Measurements from ENCODE around the gene TUBA1A.
"Not testable (repeated sequence)": the region's sequence is repeated elsewhere in the genome, so short reads cannot be mapped to it uniquely, and the experiment has no call there.

TUBA1A gene

DNA sequence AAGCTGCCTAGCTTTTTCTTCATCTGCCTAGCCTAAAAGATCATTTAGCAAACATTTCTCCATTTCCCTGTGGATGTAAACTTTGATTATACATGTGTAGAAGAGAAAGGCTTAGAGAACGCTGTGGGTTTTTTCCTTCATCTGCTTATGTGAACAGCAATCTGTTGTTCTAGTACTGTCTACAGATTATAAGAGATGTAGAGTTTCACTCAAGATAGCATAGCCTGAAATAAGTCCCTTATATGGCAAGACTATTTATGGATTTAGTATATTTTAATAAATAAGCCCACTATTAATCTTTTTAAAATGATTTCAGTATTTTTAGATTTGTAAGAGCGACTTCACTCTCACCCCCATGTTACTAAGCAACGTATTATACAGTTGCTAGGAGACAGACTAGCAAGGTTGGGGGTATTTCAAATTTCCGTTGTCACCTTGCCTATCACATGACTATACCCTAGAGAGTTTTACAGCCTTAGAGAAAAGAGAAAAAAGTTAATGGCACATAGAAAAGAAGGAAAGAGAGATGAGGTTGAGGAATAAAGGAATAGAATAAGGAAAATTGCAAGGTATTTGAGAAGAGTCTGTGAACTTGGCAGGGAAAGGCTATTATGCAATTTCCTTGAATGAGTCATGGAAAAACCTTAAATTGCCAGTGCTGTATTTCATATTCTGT lies 12.2 kb upstream of the TUBA1A start:
- DNase-seq = peak; percentile 48

DNA sequence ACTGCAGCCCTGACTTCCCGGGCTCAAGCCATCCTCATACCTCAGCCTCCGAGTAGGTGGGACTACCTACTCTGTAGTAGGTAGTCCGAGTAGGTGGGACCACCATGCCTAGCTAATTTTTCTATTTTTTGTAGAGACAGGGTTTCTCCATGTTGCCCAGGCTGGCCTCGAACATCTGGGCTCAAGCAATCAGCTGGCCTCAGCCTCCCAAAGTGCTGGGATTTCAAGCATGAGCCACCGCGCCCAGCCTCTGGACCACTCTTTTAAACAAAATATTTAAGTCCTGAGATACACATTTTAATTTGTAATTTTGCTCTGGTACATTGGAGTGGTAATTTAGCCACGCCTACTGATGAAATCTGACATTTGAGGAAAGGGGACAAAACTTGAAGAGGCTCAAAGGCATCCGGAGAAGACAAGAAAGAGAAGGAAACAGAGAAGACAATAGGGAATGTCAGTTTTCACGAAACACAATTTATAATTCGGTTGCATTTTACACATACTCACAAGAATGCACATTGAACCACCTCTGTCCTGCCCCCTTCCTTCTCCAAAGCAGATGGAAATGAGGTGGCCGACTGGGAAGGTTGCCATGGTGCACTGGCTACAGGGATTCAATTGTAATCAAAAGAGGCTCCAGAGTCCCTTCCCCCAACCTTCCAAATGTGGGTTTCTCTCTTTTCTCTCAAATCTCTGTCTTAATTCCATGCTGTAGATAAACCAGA lies 9.7 kb upstream of the TUBA1A start:
- peak; percentile 60 for DNase-seq

DNA sequence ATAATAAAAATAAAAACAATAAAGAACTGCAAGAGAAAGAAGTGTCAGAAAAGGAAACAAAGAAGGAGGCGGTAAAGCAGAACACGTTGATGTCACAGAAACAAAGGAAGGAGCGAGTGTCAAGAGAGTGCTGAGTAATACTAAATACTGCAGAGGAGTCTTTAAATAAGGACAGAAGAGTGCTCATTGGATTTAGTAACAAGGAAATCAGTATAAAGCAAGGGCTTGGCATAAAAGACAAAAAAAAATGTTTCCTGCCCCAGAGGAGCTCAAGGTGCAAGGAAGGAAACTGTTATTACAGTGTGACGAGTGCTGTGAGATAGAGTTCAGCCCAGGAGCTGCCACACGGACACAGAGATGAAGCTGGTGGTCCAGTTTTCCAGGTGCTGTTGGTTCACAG lies 8.4 kb upstream of the TUBA1A start:
- no peak for DNase-seq

DNA sequence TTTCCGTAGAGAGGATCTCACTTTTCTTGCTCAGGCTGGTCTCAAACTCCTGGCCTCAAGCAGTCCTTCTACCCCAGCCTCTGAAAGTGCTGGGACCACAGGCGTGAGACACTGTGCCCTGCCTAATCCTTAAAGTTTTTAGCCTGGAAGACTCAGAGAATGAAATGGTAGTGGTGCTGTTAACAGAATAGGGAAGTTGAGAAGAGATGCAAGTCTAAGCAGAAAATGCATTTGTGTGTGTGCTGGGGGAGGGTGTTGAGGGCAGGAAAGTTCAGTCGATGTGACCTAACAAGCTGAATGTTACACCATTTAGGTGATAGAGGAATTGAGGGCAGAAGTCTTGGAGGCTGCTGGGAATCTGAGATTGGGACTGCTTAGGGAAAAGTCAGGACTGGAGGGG lies 6.9 kb upstream of the TUBA1A start:
- no peak for DNase-seq

DNA sequence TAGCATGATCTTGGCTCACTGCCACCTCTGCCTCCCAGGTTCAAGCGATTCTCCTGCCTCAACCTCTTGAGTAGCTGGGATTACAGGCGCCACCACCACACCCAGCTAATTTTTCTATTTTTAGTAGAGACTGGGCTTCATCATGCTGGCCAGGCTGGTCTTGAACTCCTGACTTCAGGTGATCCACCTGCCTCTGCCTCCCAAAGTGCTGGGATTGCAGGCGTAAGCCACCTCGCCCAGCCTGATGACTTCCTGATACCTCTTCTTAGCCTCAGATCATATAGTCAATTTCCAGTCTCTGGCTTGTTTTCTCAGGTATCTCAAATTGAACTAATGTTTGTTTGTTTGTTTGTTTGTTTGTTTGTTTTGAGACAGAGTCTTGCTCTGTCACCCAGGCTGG lies 4.9 kb upstream of the TUBA1A start:
- not testable (repeated sequence) for DNase-seq

DNA sequence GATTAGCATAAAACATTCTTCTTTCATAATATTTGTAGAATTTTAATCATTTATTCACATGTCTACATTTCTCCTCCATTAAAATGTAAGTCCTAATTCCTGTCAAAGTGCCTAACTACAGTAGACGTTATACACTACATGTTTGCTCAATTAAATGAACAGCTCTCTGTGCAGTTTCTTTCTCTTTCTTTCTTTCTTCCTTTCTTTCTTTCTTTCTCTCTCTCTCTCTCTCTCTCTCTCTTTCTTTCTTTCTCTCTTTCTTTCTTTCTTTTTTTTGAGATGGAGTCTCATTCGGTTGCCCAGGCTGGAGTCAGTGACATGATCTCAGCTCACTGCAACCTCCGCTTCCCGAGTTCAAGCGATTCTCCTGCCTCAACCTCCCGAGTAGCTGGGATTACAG lies 2.6 kb upstream of the TUBA1A start:
- not testable (repeated sequence) for DNase-seq

DNA sequence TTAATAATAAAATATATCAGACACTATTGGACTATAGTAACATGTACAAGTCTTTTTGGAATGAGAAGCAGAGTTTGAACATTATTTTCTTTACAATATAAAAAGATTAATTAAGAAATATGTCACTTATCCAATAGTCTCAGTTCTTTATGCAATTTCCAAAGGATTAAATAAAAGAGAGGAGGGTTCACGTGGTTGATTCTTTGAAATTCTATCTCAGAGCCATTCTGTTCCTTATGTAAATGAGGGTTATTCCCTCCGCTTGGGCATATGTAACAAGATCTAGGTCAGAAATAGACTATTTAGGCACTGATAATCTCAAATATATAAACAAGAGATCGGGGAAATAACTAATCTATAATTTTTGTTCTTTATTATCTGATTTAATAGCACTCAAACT lies 2.1 kb upstream of the TUBA1A start:
- no peak for DNase-seq

DNA sequence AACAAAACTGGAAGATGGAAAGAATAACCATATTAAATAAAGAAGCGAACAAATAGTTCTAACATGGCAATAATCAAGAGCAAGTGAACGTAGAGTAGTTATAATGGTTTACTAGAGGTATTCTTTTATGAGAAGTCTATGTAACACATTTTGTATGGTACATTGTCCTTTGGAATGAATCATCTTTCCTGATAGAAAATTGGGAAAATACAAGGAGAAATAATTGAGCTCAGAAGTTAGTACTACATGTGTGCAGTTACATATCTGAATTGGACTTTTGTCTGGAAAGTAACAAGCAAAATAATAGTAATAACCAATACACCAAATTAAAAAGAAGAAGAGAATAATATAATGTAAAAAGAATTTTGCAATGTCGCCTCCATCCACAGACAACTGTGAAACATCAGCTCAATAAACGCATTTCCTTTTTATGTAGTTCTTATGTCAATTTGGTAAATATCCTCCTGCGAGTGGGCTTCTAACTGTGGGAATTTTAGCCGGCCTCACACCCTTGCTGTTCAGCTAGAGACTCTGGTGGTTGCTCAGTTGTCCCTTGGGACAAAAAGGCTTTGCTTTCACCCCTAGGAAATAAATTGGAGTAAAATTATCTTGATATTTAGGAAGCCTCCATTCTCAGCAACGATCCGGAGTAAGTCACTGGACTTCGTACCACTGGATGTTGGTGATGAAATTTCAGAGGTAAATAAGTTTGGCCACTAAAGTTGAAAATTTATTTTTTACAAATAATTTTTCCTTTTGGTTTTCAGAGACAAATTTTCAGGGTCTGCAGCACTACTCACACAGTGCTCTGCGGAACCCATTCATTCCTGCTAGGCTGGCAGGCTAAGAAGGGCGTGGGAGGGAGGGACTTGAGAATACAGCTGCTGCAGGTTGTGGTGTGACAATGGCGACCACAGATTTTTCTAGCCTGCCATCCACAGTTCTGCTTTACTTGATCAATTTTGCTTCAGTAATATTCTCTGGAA lies 1.1 kb upstream of the TUBA1A start:
- no peak for DNase-seq

DNA sequence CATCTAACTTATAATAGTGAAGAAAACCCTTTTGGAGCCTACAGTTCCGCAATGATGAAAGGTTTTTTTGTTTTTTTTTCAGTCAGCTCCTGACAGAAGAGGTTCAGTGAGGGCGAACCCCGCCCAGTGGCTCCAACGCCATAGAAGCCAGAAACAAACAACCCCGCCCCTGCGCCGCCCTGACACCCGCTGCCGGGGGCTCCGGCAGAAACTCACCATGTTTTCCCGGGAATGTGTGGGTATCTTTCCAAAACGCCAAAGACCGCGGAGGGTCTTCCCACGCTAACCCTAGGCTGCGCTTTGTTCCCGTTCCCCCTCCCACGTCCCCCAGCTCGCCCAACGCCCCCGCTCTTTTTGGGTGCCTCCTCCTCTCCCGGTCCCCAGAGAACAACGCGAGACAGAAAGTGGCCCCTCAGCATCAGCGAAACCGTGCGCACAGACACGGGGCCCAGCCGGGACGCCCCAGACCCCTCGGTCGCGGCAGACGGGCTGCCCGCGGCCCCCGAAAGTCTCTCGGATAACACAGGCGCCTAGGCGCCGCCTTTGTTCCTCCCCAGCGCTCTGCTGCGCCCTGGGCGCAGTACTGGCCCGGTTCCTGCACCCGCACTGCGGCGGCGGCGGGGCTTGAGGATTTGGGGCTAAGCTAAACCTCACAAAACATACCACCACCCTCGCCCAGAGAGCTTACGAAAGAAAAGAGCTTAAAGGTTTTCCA lies 522 bp downstream of the TUBA1A start:
- no peak for DNase-seq

DNA sequence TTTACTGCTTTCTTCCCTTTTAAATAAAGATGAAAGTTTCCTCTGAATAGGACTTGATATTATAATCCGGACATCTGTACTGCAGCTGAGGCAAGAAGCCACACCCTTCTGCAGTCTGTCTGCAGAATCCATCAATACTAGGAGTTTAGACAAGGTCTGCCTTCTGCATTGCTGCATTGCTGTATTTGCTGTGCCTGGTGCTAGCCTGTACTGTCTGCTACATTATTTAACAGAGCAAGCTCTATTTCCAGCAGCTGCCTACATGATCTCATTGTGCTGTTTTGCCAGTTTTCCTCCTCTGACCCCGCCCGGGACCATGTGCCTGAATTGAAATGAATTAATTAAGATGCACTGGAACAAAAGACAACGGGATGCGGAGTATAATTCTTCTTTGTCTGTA lies 1.7 kb downstream of the TUBA1A start:
- no peak for DNase-seq

DNA sequence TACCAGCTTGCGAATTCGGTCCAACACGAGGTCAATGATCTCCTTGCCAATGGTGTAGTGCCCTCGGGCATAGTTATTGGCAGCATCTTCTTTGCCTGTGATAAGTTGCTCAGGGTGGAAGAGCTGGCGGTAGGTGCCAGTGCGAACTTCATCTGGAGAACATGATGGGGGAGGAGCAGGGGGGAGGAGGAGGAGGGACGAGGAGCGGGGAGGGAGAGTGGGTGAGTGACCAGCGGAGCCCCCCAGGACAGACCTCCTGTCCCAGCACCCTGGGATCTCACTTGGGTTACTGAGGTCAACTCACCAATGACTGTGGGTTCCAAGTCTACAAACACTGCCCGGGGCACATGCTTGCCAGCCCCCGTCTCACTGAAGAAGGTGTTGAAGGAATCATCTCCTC lies 2.6 kb downstream of the TUBA1A start:
- DNase-seq = not testable (repeated sequence)

DNA sequence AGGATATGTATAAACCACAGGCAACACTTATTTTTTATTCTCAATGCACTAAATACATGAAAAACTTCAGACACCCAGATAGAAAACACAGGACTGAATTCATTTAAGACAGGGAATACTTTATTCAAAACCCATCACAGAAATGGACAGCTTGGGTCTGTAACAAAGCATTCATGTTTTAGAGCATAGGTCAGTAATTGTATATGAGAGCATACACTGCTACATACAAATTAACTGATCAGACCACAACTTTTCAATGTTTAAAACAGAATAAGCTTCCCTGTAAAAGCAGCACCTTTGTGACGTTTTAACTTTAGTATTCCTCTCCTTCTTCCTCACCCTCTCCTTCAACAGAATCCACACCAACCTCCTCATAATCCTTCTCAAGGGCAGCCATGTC lies 4.2 kb downstream of the TUBA1A start:
- not testable (repeated sequence) for DNase-seq

DNA sequence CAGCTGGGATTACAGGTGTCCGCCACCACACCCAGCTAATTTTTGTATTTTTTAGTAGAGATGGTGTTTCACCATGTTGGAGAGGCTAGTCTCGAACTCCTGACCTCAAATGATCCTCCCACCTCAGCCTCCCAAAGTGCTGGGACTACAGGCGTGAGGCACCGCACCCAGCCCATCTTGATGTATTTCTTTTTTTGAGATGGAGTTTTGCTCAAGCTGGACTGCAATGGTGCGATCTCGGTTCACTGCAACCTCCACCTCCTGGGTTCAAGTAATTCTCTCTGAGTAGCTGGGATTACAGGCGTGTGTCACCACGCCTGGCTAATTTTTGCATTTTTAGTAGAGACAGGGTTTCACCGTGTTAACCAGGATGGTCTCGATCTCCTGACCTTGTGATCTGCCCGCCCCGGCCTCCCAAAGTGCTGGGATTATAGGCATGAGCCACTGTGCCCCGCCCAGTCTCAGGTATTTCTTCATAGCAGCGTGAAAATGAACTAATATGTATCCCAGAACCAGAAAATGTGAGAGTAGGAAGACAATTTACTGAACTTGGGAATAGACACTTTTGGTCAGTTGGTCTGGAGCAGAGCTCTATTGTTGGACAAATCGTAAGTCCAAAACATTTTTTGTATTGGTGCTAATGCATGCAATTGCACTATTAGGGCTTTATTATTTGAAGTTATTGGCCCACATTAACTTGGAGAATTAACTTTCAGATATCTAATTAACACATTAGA lies 5.5 kb downstream of the TUBA1A start:
- not testable (repeated sequence) for DNase-seq

DNA sequence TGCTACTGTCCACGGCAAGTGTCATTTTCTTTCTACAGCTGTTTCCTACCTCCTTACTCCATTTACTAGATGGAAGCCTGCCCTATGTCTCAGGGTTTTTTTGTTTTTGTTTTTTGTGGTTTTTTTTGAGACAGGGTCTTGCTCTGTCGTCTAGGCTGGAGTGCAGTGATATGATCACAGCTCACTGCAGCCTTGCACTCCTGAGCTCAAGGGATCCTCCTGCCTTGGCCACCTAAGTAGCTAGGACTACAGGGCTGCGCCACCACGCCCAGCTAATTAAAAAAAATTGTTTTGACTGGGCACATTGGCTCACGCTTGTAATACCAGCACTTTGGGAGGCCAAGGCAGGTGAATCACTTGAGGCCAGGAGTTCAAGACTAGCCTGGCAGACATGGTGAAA lies 14.7 kb downstream of the TUBA1A start:
- no peak for DNase-seq

DNA sequence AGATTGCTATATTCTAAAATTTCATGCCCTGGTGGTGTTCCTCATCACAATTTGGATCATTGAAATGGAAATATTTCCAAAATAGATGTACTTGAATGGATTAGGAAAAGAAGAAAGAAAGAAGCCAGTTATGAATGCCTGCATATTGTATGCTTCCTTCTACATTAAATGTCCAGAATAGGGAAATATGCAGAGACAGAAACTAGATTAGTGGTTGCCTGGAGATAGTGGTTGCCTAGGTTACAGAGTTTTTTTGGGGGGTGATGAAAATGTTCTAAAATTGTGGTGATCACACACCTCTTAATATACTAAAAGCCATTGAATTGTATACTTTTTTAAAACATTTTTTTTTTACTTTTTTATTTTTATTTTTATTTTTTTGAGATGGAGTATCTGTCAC lies 18.0 kb downstream of the TUBA1A start:
- DNase-seq = no peak

DNA sequence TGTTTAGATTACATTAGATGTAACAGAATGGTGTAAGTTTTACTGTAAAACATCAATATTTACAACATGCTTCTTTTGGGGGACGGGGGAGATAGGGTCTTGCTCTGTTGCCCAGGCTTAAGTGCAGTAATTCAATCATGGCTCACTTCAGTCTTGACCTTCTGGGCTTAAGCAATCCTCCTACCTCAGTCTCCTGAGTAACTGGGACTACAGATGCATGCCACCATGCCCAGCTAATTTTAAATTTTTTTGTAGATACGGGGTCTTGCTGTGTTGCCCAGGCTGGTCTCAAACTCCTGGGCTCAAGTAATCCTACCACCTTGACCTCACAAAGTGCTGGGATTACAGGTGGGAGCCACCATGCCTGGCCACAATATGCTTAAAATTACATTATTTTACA lies 23.8 kb downstream of the TUBA1A start:
- DNase-seq = no peak

DNA sequence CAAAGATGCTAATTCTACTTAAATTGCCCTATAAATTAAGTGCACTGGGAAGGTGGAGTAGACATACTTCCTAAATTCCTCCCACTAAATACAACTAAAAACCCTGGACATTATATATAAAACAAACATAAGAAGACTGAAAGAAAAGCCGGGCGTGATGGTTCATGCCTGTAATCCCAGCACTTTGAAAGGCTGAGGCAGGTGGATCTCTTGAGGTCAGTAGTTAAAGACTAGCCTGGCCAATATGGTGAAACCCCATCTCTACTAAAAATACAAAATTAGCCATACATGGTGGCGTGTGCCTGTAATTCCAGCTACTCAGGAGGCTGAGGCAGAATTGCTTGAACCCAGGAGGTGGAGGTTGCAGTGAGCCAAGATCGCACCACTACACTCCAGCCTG lies 27.0 kb downstream of the TUBA1A start:
- not testable (repeated sequence) for DNase-seq

DNA sequence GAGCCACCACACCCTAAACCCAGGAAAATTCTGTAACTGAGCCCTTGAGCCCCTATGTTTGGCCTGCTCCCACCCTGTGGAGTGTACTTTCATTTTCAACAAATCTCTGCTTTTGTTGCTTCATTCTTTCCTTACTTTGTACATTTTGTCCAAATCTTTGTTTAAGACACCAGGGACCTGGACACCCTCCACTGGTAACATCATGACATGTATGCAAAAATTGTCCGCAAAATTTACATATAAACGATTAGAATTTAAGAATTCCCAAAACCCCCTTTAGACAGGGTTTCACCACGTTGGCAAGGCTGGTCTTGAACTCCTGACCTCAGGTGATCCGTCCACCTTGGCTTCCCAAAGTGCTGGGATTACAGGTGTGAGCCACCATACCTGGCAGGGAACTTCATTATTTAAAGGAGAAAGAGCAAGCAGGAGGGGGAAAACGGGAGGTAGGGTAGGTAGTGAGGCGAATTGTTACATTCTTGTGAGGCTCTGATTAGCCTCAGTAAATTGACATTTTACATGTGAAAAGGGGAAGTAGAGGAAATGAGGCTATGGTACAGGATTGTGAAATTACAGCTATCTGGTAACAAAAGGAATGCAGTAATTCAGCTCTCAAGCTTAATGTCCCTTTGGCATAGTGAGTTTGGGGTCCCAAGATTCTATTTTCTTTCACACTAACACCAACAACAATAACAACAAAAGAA lies 27.6 kb downstream of the TUBA1A start:
- DNase-seq = no peak

DNA sequence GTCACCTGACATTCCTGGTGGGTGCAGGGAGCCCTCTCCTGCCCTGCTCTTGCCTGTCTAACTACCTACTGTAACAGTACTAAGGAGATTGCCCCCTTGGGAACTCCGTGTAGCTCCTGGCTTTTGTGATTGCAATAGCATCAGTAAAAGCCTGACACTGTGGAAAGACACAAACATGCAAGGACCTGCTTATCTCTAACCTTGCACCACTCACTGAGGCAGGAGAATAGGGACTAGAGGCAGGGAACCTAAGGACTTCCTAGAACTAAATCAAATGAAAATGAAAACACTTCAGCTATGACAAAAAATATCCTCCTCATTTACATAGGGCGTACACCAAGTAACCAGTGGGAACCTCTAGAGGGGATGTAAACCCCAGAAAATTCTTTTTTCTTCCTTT lies 28.5 kb downstream of the TUBA1A start:
- DNase-seq = no peak

DNA sequence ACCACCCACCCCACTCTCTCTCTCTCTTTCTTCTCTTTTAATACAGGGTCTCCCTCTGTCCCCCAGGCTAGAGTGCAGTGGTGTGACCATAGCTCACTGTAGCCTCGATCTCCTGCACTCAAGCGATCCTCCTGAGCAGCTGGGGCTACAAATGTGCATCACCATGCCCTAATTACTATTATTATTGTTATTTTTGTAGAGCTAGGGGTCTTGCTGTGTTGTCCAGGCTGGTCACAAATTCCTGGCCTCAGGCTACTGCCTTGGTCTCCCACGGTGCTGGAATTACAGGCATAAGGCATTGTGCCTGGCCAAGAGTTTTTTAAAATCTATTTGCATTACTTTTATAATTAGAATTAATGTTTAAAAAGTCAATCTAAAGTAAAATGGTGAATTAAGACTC lies 34.7 kb downstream of the TUBA1A start:
- no peak for DNase-seq

DNA sequence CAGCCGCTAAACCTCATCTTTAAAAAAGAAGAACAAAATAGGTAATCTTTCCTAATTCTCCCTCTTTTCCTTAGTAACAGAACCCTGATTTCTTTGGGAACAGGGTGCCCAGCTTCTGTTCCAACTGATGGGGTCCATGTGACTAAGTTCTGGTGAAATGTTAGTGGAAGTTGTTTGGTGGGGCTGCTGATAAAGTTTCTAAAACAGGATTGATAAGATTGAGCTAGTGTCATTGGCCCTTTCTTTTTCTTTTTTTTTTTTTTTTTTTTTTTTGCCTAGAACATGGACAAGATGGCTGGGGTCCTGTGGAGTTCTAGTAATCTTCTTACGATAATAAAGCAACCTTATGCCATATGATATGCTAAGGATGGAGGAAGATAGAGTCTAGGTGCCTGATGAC lies 41.5 kb downstream of the TUBA1A start:
- DNase-seq = no peak

DNA sequence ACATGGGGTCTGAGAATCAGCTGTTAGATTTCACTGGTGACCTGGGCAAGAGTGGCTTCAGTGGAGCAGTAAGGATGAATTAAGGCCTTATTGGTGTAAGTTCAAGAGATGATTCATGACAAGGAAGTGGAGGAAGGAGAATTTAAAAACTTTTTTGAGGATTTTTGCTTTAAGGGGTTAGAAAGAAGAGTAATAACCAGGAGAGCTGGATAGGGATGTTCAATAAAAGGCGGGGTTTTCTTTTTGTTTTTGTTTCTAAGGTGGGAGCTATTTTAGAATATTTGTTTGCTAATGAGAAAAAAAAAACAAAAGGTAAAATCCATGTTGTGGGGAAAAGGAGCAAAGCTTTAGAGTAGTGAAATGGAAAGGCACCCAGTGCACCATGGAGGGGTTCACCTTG lies 42.5 kb downstream of the TUBA1A start:
- DNase-seq = no peak

Measured in amniotic stem cell (primary cell).